HuH-7 (cell line): ENCODE data around the gene GLDN.
"Not testable (repeated sequence)": the region's sequence is repeated elsewhere in the genome, so short reads cannot be mapped to it uniquely, and the experiment has no call there.

Source experiments
- DNase-seq: peaks from one replicate; pipeline ENCODE4 v3.0.0; 2011; ENCODE audit warnings: low spot score

Gene GLDN

DNA sequence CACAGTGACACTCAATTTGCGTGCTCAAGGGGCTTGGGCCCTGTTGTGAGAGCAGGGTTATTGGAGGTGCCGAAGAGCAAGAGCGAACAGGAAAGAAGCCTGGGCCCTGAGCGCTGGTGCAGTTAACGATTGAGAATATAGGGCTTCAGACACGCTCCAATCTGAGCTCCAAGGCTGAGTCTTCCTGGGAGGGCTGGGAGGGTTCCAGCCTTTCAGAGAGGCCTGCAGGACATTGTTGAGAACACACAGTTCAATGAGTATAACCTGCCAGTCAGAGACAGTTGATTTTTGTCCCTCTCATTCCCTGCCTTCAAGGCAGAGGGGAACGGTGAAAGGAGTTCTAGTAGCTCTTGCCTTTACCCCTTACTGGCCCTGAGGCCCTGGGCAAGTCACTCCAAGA is 47.3 kb downstream of the GLDN start:
- no peak for DNase-seq

DNA sequence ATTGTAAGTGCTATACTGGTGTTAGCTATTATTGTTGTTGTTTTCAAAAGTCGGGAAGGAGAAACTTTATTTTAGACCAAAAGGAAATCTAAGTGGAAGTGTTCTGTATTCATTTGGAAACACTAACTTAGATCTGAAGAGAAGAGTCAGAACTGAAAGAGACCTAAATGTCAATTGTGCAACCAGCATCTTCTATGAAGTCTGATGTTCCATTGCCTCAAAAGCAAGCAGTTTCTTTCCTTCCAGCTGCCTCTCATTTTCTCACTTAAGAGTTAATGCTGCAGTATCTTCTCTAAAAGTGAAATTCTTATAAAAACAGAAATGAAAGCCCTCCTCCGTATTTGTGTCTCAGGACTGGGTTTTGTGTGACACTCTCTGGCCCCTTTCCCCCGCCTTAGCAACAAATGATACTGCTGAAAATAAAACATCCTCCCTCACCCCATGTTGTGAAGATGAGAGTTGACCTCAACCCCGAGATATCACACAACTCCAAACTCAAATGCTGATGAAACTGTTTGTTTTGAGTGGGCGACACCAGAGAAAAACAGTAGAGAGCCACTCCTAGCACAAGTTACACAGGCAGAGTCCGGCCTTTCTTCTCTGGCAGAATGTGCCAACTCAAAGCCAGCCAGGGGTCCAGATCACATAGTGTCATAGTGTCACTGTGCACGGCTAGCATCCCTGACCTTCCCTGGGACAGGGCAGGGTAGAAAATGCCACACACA is 48.9 kb downstream of the GLDN start:
- DNase-seq = no peak

DNA sequence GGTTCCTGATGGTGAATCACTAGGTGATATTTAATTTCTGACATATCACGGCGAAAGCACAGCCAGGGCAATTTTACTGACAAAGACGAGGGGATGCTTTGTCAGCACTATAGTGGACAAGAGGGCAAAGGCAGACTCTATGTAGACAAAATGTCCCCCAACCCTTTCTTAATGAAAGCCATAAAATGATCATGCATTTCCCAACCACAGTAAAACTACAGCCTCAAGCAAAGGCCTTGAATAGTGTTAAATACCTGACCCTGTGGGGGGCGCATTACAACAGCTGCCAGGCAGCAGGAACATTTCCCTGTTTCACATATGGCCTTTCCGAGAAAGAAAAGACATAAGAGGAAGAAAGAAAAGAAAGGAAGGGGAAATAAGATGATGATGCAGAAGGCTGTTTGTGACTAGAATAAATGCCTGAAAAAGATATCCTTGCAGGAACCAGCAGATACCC is 49.5 kb downstream of the GLDN start:
- DNase-seq = no peak

DNA sequence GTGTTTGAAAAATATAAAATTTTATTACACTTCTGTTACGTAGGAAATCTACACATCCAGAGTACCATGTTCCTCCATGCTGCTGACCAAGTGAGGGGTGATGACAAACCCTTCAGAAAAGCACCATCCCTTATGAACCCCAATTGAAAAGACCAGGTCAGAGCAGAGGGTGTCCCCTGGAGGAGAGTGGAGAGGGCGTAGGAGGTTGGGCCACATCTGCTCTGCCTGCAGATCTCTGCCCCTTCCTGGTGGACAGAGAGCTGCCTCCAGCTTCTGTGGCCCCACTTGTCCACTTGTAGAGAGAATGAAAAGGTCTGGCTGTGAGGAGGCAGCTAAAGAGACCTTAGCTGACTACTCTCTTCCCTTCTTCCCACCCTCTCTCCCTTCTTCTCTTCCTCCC is 55.5 kb downstream of the GLDN start:
- no peak for DNase-seq

DNA sequence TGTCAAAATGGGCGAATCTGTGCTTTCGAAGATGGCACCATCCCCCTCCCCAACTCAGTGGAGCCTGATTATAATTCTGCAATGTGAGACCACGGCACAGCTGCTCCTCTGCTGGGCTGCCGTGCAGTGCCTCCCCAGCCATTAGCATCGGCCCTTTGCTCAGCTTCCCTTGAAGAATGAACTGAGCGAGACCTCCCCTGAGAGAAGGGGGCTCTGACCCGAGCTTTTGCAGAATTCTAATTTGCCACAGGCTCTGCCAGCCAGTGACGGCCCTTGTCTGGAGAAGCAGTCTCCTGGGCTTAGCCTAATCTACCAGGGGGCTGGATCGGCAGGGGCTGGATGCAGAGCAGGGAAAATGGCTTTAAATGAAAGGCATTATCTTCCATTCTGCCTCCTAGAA is 57.2 kb downstream of the GLDN start:
- no peak for DNase-seq

DNA sequence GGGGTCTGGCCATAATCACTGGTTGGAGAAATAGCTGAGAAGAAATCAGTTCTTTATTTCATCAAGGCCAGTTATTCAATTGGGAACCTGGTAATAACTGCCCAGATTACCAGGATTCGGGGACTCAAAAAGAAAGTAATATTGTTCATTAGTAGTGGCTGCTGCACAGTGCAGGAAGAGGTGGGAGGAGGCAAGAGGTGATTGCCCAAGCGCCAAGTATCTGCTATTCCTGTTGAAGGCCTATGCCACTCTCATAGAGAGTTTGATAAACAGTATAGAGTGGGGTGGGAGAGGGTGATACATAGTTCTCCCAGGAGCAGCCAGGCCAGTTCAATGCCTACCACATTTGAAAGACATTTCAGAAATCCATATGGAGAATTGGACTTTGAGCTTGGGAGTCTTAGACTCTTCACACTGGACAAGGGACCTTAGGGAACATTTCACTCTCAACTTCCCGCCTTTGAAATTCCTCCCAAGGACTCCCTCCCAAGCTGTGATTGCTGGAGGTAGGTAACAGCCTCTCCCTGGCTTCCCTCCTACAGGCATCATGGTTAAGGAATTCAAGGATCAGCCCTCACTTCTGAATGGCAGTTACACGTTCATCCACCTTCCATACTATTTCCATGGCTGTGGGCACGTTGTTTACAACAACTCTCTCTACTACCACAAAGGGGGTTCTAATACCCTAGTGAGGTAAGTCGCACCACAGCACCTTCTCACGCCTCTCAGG is 59.8 kb downstream of the GLDN start:
- DNase-seq = no peak

DNA sequence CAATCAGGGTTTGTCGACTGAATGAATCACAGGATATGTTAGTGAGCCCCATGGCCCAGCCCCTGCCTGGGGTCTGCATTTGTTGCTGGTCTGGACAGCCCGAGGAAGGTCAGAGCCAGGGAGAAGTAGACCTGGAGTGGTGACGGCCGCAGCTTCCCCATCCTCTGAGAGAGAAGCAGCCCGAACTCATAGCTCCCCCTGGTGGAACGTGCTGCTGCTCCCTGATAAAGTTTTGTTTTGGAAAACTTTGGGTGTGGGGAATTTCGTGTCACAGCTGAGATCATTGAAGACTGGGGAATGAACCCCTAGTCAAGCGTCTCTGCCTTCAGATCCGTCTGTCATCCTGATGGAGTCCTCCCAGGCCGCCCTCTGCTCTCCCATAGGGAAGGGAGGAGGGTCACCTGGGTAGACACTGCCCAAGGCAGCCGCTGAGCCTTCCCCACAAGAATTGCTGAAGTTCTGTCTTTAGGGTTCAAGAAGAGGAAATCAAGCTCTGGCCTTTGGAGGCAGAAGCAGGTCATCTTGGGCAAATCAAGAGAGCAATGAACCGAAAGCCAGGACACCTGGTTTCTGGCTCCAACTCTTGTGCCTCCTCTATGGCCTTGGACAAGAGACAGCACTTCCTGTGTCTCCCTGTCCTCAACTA is 60.5 kb downstream of the GLDN start:
- peak; percentile 69 for DNase-seq

DNA sequence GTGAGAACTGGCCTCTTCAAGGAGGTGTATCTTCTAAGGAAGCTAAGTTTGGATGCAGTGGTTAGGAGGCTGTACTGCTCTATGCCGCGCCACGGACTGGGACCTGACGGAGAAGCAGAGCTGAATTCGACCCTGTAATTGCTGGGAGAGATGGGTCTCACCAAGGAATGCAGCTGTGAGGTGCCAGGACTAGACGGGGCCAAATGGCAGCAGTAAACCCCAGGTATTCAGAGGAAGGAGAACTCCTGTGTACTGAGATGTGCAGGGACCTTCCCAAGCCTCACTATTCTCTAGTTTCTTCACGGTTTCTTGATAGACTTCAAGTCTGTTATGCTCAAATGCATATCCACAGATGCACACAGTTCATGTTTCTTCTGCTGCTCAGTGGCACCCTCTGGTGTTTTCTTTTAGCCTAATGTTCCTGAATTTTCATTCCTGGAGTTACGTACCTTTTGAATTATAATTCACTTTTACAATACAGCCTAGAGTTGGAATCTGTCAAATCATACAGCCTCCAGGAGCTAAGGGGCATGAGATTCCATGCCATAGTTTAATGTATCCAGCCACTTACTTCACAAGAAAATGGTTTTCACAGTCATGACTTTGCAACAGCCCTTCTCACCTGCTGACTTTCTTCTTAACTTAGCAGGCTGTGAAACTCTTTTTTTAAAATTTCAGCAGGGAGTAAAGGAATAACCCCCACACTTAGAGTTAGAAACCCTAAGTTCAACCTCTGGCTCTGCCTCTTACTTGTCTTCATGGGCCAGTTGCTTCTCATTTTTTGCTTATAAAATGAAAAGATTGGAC is 61.8 kb downstream of the GLDN start:
- DNase-seq = no peak

DNA sequence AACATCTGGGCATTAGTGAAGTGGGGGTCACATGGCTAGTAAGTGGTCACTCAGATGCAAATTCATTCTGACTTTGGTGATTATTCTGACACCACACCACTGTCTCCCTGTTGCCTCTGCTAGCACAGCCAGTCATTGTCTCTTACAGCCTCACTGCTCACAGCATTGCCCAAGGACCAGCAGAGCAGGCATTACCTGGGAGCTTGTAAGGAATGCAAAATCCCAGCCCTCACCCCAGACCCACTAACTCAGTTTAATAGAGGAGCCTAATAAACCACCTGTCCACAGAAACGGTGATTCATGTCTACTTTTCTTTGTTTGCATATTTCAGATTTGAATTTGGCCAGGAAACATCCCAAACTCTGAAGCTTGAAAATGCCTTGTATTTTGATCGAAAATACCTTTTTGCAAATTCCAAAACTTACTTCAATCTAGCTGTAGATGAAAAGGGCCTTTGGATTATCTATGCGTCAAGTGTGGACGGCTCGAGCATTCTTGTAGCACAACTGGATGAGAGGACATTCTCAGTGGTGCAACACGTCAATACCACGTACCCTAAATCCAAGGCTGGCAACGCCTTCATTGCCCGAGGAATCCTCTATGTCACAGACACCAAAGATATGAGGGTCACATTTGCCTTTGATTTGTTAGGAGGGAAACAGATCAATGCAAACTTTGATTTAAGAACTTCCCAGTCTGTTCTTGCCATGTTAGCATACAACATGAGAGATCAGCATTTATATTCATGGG is 62.7 kb downstream of the GLDN start:
- DNase-seq = no peak

DNA sequence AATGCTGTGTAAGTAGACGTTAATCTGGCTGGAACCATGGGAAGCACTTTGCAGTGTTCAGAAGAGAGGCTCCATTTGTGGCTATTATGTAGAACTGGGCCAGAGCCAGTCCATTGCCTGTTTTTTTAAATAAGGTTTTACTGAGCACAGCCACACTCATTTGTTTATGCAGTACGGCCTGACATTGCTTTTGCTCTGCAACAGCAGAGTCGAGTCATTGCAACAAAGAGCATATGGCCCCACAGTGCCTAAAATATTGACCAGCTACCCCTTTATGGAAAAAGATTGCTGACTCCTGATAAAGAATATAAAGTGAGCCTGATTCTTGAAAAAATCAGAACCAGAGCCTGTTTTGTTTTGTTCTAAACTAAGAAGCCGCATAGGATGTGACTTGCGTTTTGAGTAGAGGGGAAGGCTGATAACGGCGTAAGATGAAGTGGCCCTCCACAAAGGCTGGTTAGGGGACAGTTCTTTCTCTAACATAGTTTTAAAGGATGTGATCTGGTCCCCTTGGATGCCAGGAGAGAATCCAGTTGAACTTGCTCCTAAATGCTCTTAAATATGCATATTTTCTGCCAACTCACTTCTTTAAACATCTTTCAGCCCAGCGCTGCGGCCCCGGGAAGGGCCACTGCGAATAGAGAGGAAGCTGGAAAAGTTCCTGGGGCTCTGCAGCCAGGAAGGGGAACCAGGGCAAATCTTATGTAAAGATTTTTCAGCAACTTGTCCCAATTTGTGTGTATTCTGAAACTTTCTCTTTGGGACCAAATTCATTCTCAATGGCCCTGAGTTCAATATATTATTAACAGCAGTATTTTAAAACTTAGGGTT is 64.5 kb downstream of the GLDN start:
- no peak for DNase-seq

DNA sequence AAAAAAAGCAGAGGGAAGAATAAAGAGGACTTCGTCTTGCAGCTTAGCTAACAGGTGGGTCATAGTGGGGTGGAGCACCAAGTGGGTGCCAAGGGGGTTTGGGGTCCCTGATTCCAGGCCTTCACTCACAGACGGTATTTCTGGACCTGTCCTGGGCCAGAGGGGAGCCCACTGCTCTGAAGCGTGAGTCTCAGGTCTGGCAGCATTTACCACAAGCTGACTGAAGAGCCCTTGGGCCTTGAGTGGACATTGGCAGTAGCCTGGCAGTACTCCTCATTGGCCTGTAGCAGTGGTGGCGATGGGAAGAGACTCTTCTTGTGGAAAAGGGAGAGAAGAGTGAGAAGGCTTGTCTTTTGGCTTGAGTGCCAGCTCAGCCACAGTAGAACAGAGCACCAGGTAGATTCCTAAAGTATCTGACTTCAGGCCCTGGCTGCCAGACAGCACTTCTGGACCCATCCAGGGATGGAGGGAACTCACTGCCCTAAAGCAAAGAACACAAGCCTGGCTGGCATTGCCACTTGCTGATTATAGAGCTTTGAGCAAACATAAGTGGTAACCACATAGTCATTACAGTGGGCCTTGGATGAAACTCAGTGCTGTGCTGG is 72.9 kb downstream of the GLDN start:
- no peak for DNase-seq

DNA sequence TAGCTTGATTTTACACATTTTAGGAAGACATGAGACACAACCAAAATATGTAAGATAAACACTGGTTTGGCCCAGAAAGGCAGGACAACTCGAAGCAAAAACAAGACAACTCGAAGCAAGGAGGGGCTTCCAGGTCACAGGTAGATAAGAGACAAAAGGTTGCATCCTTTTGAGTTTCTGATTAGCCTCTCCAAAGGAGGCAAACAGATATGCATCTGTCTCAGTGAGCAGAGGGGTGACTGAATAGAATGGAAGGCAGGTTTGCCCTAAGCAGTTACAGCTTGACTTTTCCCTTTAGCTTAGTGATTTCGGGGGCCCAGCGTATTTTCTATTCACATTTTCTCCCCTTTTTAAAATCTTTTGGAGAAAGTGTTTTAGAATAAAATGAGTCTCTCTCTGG is 74.7 kb downstream of the GLDN start:
- no peak for DNase-seq

DNA sequence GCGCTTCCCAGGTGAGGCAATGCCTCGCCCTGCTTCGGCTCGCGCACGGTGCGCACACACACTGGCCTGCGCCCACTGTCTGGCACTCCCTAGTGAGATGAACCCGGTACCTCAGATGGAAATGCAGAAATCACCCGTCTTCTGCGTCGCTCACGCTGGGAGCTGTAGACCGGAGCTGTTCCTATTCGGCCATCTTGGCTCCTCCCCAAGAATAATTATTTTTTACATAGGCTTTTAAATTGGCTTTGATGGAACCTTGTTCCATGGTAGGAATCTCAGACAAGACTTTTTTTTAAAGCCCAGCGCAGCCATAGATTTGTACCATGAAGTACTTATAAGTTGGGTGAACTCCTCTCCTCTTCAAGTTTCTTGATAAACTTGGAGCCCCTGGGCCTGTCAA is 81.6 kb downstream of the GLDN start:
- DNase-seq = not testable (repeated sequence)

DNA sequence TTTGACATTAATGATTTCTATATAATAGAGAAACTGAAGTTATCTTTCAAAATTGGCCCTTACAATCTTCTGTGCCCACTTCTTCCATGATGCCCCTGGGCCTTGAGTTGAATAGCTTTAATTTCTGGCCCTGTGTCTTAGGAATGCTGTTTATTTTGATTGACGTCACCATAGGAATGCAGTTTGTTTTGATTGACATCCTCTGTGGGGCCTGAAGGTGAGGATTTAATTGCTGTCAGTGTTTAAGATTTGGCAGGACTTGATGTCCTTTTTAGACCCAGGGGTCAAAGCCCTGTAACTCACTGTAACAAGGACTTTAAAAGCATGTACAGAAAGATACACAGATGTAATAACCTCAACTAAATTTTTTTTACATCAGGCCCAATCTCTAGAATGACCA is 83.3 kb downstream of the GLDN start:
- DNase-seq = no peak

DNA sequence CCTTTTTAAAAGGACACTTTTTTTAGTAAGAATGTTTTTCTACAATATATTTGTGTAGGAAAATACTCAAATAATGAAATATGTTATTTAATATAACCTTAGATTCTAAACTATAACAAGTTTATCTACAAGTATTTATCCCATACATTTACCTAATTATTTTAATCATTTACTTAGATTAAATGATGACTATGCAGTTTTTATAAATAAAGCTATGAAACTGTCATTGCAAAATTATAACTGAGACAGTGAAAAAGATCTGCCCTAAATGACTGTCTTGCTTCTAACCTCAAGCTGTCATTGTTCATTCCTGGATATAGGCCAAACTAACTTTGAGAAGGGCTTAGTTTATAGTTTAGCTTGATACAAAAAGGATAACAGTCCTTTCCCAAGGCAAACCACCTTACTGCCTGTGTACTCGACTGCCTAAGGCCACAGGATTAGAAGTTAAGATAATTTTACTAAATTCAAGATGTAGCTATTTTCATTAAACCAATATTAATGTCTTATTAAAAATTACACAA is 84.1 kb downstream of the GLDN start:
- DNase-seq = no peak

DNA sequence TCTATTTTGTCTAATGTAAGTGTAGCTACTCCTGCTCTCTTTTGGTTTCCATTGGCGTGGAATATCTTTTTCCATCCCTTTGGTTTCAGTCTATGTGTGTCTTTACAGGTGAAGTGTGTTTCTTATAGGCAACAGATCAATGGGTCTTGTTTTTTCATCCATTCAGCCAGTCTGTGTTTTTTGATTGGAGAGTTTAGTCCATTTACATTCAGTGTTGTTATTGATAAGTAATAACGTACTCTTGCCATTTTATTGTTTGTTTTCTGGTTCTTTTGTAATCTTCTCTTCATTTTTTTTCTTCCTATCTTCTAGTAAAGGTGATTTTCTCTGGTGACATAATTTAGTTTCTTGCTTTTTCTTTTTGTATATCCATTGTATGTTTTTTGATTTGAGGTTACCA is 97.1 kb downstream of the GLDN start:
- DNase-seq = no peak

DNA sequence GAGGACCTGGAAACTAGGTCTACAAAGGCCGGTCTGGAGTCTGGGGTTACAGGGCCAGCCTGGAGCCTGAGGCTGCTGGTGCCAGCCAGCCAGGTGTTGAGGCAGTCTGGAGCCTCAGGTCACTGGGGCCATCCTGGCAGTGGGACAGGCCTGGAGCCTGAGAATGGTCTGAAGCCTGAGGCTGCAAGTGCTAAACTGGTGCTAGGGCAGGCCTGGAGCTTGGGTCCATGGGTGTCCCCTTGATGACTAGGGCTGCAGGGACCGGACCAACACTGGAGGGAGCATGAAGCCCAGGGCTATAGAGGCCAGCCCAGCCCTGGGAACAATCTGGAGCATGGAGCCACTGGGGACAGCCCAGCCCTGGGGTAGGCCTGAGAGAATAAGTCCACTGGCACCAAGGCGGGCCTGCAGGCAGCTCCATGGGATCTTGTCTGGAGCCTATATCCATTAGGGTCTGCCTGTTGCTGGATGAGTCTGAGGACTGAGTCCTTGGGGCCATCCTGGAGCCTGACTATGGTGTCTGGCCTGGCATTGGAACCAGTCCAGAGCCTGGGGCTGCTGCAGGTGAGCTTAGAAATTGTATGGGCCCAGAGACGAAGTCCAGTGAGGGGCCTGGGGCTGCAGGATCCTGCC is 101.9 kb downstream of the GLDN start:
- DNase-seq = no peak

DNA sequence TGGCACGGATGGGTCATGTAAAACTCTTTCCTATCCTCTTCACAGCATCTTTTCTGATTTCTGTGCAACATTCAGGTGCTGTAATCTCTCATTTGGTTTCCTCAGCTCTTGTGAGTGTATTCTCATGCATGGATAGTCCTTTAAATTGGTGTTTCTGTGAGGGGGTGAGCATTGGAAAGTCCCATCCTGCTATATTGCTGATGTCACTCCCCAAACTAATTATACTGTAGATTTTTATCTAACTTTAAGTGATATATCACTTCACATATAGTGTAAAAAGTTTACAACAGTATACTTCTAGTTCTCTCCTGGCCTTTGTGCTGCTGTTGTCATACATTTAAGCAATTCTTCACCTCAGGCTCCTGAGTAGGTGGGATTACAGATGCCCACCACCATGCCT is 102.7 kb downstream of the GLDN start:
- DNase-seq = no peak

DNA sequence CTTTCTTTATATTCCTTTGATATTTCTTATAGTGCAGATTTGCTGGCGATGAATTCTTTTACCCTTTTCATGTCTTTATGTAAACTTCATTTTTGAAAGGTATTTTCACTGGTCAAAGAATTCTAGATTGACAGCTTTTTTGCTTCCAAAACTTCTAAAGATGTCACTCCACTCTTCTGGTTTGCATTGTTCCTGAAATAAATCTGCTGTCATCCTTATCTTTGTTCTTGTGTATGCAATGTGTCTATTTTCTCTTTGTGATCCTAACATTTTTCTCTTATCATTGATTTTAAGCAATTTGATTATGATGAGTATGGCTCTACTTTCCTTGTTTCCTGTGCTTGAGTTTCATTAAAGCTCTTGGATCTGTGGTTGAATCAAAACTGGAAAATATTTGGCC is 103.4 kb downstream of the GLDN start:
- DNase-seq = no peak
